ENCODE measurements around the gene LMTK2.

DNA sequence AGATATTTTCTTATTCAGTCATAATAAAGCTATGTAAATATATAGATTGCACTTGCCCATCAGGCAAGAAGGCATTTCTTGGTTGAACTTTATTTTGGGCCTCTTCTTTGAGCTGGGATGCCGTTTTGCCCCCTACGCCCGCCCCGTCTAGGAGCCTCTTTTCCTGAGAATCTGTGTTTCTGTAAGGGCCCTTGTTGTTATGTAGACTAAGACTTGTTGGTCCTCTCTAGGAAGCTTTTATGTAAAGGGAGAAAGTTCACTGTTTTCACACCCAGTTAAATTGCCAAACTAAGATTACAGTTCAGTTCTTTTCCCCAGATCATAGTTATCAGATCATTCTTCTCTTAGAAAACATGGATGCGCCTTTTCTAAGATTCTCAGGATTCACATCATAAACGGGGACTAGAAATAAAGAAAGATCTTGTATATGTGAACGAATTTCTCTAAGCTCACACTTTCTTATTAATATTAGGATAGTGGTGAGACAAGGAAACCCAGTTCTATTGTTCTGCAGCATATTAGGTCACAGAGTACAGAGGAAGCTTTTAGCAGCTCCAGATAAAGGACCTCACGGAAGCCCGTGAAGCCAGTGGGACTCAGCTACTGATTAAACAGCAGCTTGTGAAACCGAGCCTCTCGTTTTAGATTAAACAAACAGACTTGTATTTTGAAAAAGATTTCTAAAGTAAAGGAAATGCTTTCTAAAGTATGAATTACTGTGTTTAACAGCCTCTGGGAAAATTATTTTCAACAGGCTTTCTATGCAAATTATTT lies 3.8 kb downstream of the LMTK2 start:
- TF ChIP-seq RAD21 (IDR thresholded peaks at IDR 0.05; ENCODE audit: low read depth) (no peak), EZH2phosphoT487 (IDR thresholded peaks at IDR 0.05; ENCODE audit: borderline replicate concordance) (no peak)

Measured in HCT116 (cell line).